Heart left ventricle (tissue), 16 donors: ENCODE data around the gene ING5. TPM values are rescaled to one million over a fixed set of nuclear protein-coding genes. Genes with fewer than 3 reads are reported as not detected.
"Not testable (repeated sequence)": the region's sequence is repeated elsewhere in the genome, so short reads cannot be mapped to it uniquely, and the experiment has no call there.

ENCODE experiments used
- ATAC-seq, 4 donors: fragments of 200-7000 bp; cut with Tn5 transposase; one replicate each; pipeline ENCODE4 v1.9.1; 2020 to 2022; ENCODE audit warnings: moderate library complexity in 4 of 4, mild to moderate bottlenecking in 3 of 4, moderate number of reproducible peaks in 1 of 4
- DNase-seq, 5 donors: peaks; one replicate each; pipeline ENCODE4 v3.0.0-alpha.2; 2020
- H3K27ac ChIP-seq, 12 donors: fragments of 200-600 bp; sonication (generic) in 4 of 12; one replicate each; pipeline versions ENCODE4 v1.5.0 to v1.8.0; 2016 to 2022; ENCODE audit warnings: mild to moderate bottlenecking in 2 of 12
- H3K27me3 ChIP-seq, 9 donors: fragments of 200-600 bp; sonication (generic) in 2 of 9; one replicate each; pipeline versions ENCODE4 v1.5.1 to v1.8.0; 2016 to 2022; ENCODE audit warnings: mild to moderate bottlenecking in 3 of 9
- H3K36me3 ChIP-seq, 9 donors: fragments of 200-600 bp; sonication (generic) in 2 of 9; one replicate each; pipeline versions ENCODE4 v1.5.0 to v1.8.0; 2018 to 2022; ENCODE audit warnings: mild to moderate bottlenecking in 2 of 9
- H3K4me1 ChIP-seq, 12 donors: fragments of 200-600 bp; sonication (generic) in 4 of 12; one replicate each; pipeline versions ENCODE4 v1.5.0 to v1.8.0; 2016 to 2022; ENCODE audit warnings: mild to moderate bottlenecking in 3 of 12
- H3K4me3 ChIP-seq, 12 donors: fragments of 200-600 bp; sonication (generic) in 4 of 12; one replicate each; pipeline versions ENCODE4 v1.5.0 to v1.8.0; 2017 to 2022; ENCODE audit warnings: mild to moderate bottlenecking in 9 of 12, moderate library complexity in 4 of 12
- H3K9me3 ChIP-seq, 12 donors: fragments of 200-600 bp; sonication (generic) in 4 of 12; one replicate each; pipeline versions ENCODE4 v1.5.0 to v1.8.0; 2016 to 2022; ENCODE audit warnings: mild to moderate bottlenecking in 1 of 12
- CTCF ChIP-seq, 12 donors: fragments of 200-600 bp; sonication (generic) in 4 of 12; IDR thresholded peaks; one replicate each; pipeline versions ENCODE4 v1.5.0 to v1.8.0; 2018 to 2022; ENCODE audit warnings: antibody characterized with exemption in 12 of 12, mild to moderate bottlenecking in 5 of 12
- POLR2A ChIP-seq, 2 donors: fragments of 450-650 bp; IDR thresholded peaks; one replicate each; pipeline ENCODE4 v1.6.1; 2017; ENCODE audit warnings: antibody characterized with exemption in 2 of 2, mild to moderate bottlenecking in 2 of 2, moderate library complexity in 2 of 2
- whole genome bisulfite sequencing, 4 donors: extraction: QIAGEN DNeasy Blood & Tissue Kit in 2 of 4; methylation state at CpG; one replicate each; pipeline versions ENCODE4 v1.1.5 to v1.1.7; 2013 to 2018; 5-methylcytosine and 5-hydroxymethylcytosine counted together
- intact Hi-C, 10 donors: fragments of 100-400 bp; cut with DNase I; formaldehyde crosslinking; loops; one replicate each; pipeline versions ENCODE4 v1.11.1 to v1.14.2; 2022
- polyA plus RNA-seq, 2 donors: library from polyadenylated mRNA; stranded (reverse); fragments of 200-250 nt; gene quantifications; one replicate each; pipeline ENCODE4 v1.2.3, GENCODE V29; 2013
- total RNA-seq, 9 donors: library from RNA; depleted of rRNA in 2 of 9; stranded (reverse); fragments of >200 nt in 2 of 9; fragmentation: NEBNext Ultra II Directional in 3 of 9; extraction: Animal tissue kit (Norgen Biotek cat#: 25700) in 3 of 9; gene quantifications; one replicate each; pipeline versions ENCODE4 v1.1.0 to v1.2.4, GENCODE V29; 2016 to 2023
- donor health status: ischemic (EF 13 %, LVEDD 7.1; RV severe dilation, severe dysfunction).
- donor health status: healthy with polysubstance abuse.
- donor health status: DM: no; HTN: yes; CAD: no.
- donor health status: DM: no; HTN: no; CAD: no.
- donor health status: ischemic (EF 25% LVEDD 6.9; RV normal size, moderate dysfunction).
- donor health status: ischemic (EF 25% LVEDD 5.7; RV mildly dilated, moderate dysfunction).
- donor health status: healthy.
- donor health status: DM: yes; HTN: yes; CAD: no.
- donor health status: ischemic (EF 35%, LVEDD 5.7; RV mildly dilated, moderate dysfunction).
- donor health status: nonischemic (EF 11% LVEDD 7.7; RV severe dilation, severe dysfunction).
- donor health status: DM: yes; HTN: yes; CAD: no.
- donor health status: PGD.
- donor health status: ischemic (EF 29% LVEDD 5.4; RV normal size, mild dysfunction).
- donor health status: nonischemic (EF 23%, LVEDD 6.1; RV moderate dilation, normal function).

The ING5 gene
- total and polyA plus RNA-seq, 11 donors: 11.8 to 29.3 (median 18.2) TPM

DNA sequence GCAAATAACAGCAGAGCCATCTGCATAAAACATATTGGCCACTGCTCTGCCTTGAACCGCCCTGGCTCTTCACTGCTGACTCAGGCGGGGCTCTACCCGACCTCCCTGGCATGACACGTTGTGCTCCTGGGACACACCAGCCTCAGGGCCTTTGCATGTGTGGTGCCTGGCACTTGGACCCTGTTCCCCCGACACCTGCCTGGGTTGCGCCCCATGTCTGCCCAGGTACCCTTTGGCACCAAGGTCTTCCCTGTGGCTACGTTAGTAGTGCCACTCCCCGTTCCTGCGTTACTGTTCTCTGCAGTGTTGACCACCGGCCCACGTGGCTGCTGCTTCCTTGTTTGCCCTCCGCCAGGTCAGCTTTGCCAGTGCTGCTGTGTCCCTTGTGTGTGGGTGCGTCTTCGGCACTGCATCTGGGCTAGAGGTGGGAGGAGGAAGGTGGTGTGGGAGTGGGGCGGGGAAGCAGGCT lies 44.0 kb upstream of the ING5 start:
- no peak overlapping the region for H3K4me3 ChIP-seq
- intact Hi-C loops: loop anchor here in 3 of 10 donors (5.0 to 10.0 kb wide), 2 partner anchors 581 to 803 kb away; no protein-coding TSS in a partner anchor
- ATAC-seq (no peak), DNase-seq (no peak)
- no peak overlapping the region for H3K27ac ChIP-seq
- WGBS, 4 donors: 90 to 95% (median 94%) methylated on average over 14 to 15 of the region's 15 CpGs
- peaks cover 0 to 7% (median 0%) of the 10 kb centered on the region in 12 donors for H3K4me1 ChIP-seq
- TF ChIP-seq POLR2A (IDR thresholded peaks at IDR 0.05) (no peak), CTCF (IDR thresholded peaks at IDR 0.05) (no peak)
- no peaks in the 10 kb centered on the region for H3K9me3 ChIP-seq
- no peaks in the 10 kb centered on the region for H3K27me3 ChIP-seq
- H3K36me3 ChIP-seq: peaks cover 0 to 93% (median 80%) of the 10 kb centered on the region in 9 donors

DNA sequence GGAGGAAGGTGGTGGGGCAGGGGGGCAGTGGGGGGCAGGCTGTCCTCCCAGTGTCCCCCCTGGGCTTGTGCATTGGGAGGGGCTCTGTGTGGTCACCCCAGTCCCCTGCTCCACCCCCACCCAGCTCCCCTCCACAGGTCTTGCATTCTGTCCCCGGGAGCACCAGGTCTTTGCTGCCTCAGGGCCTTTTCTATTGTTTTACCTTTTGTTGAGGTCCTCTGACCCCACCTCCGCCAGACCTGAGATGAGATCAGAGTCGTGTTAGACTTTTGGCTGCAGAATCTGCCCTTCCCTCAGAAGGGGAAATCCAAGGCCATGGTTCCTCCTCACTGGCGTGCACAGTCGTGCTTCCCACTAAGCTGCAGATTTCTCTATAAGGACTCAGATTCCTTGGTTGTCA lies 43.5 kb upstream of the ING5 start:
- intact Hi-C loops: loop anchor here in 3 of 10 donors (5.0 to 10.0 kb wide), 2 partner anchors 581 to 803 kb away; no protein-coding TSS in a partner anchor

DNA sequence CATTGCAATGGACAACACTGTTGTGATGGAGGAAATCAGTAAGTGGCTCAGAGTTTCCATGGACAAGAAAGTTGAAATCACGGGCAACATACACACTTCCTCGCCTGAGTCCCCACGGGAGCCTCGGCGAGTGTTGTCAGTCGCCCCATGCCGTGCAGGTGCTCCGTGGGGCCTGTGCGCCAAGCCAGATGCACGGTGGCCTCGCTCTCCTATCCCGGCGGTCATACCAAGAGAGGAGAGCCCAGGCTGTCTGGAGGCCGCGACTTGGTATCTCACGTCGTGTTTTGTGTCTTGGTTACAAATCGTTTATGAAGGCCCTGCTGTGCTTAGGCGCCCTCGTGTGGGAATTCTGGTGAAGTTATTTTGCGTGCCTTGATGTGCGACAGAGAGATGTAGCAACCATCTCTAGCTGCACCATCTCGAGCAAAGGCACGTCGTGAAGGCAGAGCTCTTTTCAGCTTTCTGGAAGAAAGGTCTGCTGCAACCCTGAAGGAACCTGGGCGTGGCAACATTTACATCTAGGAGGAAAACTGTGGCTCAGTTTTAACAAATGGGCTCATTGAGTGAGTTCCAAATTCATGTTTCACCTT lies 42.6 kb upstream of the ING5 start:
- no peak overlapping the region for H3K27ac ChIP-seq
- H3K36me3 ChIP-seq: peaks cover 0 to 80% (median 65%) of the 10 kb centered on the region in 9 donors
- whole genome bisulfite sequencing, 4 donors: 49 to 55% (median 51%) methylated on average over 26 of the region's 26 CpGs
- ATAC-seq: peak; percentile 9 to 68 (median 51)
- peaks cover 0 to 7% (median 0%) of the 10 kb centered on the region in 12 donors for H3K4me1 ChIP-seq
- intact Hi-C loops: loop anchor here in 3 of 10 donors (5.0 to 10.0 kb wide), 2 partner anchors 582 to 804 kb away; no protein-coding TSS in a partner anchor
- H3K9me3 ChIP-seq: no peaks in the 10 kb centered on the region
- H3K27me3 ChIP-seq: no peaks in the 10 kb centered on the region
- peak; percentile 31 to 75 (median 54) for TF ChIP-seq CTCF (IDR thresholded peaks at IDR 0.05)
- no peak for TF ChIP-seq POLR2A (IDR thresholded peaks at IDR 0.05)
- H3K4me3 ChIP-seq: no peak overlapping the region
- peak in 4 of 5 donors; percentile 34 to 64 (median 59) for DNase-seq

More for the DNA sequence above, 43.5 kb upstream of the ING5 start:
- 77 to 82% (median 81%) methylated on average over 5 of the region's 5 CpGs for WGBS, 4 donors
- DNase-seq (no peak), ATAC-seq (no peak)
- no peaks in the 10 kb centered on the region for H3K27me3 ChIP-seq
- peaks cover 0 to 7% (median 0%) of the 10 kb centered on the region in 12 donors for H3K4me1 ChIP-seq
- no peaks in the 10 kb centered on the region for H3K9me3 ChIP-seq
- H3K4me3 ChIP-seq: no peak overlapping the region
- H3K27ac ChIP-seq: no peak overlapping the region
- peaks cover 0 to 88% (median 75%) of the 10 kb centered on the region in 9 donors for H3K36me3 ChIP-seq
- TF ChIP-seq POLR2A (IDR thresholded peaks at IDR 0.05) (no peak), CTCF (IDR thresholded peaks at IDR 0.05) (no peak)

- intact Hi-C loops: no loop called here
- WGBS, 4 donors: 88 to 94% (median 93%) methylated on average over 13 to 14 of the region's 14 CpGs
These were observed 41.1 kb upstream of the ING5 start for GRCh38 chr2:241660593-241661213.

DNA sequence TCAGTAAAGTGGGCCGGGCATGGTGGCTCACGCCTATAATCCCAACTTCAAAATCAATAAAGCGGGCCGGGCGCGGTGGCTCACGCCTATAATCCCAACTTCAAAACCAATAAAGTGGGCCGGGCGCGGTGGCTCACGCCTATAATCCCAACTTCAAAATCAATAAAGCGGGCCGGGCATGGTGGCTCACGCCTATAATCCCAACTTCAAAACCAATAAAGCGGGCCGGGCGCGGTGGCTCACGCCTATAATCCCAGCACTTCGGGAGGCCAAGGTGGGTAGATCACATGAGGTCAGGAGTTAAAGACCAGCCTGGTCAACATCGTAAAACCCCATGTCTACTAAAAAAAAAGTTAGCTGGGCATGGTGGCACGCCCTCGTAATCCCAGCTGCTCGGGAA lies 39.1 kb upstream of the ING5 start:
- ATAC-seq, H3K4me3 ChIP-seq, DNase-seq, intact Hi-C loops, H3K27ac ChIP-seq, H3K9me3 ChIP-seq, H3K27me3 ChIP-seq, H3K4me1 ChIP-seq: not testable (repeated sequence)
- 91 to 96% (median 94%) methylated on average over 24 of the region's 24 CpGs for WGBS, 4 donors
- H3K36me3 ChIP-seq: peaks cover 0 to 62% (median 53%) of the 10 kb centered on the region in 9 donors

More at GRCh38 chr2:241660593-241661213, 41.1 kb upstream of the ING5 start:
- no peak overlapping the region for H3K27ac ChIP-seq
- no peak for TF ChIP-seq CTCF (IDR thresholded peaks at IDR 0.05)
- DNase-seq (no peak), ATAC-seq (no peak)
- peaks cover 0 to 66% (median 51%) of the 10 kb centered on the region in 9 donors for H3K36me3 ChIP-seq
- H3K4me1 ChIP-seq: peaks cover 0 to 7% (median 0%) of the 10 kb centered on the region in 12 donors
- no peak overlapping the region for H3K4me3 ChIP-seq
- no peaks in the 10 kb centered on the region for H3K9me3 ChIP-seq
- no peaks in the 10 kb centered on the region for H3K27me3 ChIP-seq
